GM21717 (cell line): Measurements from ENCODE around the gene PALS2.

Experiments
- ATAC-seq: cut with Tn5 transposase; IDR thresholded peaks from one replicate; pipeline ENCODE4 v1.9.1; 2021; ENCODE audit warnings: mild to moderate bottlenecking, moderate library complexity; ENCODE audit not compliant: unreplicated experiment

PALS2 gene

DNA sequence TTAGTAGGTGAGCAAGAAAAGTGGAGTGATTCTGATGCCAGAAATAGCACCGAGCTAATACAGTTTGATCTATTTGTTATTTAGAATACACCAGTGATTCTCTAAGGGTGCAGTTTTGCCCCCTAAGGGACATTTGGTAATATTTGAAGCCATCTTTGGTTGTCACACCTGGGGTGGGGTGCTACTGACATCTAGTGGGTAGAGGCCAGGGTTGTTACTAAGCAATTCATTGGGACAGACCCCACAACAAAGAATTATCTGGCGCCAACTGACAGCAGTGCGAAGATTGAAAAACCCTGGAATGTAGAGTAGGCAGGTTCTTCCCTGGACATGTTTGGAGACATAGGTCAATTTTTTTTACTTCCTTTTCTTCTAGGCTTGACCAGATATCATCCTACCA, 14.6 kb downstream of the PALS2 start:
- peak; percentile 79 for ATAC-seq

DNA sequence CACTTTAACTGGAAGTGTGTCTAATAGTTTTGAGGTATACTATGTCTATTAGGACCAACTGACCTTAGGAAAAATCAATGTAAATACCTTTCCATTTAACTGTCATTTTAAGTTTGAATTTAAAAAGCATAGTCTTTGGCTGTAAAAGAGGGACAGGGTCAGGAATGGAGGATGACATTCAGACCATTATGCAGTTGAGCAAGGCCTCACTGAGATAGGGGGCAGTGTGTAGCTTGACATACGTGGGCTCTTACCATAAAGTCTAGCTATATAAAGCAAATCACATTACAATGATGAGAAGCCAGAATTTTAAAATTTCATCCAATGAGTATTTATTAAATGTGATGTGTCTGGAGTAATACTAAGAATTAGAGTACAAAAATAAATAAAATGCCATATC, 17.9 kb downstream of the PALS2 start:
- ATAC-seq = no peak

DNA sequence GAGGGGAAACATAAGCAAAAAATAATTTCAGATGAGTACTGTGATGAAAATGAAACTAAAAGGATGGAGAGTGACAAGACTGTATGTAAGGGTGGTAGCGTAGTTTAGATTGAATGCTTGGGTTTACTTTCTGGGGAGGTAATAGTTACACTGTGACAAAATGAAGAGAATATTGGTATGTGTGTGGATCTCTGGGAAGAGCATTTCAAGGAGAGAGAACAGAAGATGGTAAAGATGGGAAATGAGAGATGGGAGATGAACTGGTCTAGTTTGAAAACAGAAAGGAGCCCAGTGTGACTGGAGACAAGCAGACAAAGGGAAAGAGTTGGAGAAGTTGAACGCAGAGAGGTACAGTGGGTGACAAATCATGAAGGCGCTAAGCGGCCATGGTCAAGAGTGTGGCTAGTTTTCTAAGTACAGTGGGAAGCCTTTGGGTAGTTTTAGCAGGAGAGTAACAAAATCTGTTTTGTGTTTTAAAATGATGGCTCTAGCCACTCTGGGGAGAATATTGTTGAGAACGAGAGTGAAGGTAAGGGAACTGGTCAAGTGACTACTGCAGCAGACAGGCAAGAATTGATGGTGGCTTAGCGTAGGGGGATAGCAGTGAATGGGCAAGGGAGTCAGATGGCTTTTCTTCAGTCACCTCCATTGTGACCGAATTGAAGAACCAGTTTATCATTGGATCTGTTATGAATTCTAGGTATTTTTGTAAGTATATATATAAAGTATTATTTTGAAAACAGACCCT, 22.6 kb downstream of the PALS2 start:
- ATAC-seq = peak; percentile 50

DNA sequence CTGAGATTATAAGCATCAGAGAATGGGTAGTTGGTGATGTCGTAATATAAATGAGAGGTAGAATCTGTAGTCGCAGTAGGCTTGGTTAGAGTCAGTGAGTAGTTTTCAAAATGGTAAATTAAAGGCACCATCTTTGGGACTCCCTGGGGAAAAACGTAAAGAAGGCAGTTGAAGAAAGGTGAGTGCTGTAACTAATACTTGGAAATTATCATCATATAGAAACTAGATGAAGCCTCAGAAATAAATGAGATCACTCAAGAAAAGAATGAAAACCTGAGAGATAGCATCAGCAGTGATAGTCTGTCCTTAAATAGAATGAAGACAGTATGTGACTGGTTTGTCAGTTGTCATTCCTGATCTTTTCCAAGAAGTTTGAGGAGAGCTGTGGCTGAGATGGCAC, 23.8 kb downstream of the PALS2 start:
- ATAC-seq = no peak

DNA sequence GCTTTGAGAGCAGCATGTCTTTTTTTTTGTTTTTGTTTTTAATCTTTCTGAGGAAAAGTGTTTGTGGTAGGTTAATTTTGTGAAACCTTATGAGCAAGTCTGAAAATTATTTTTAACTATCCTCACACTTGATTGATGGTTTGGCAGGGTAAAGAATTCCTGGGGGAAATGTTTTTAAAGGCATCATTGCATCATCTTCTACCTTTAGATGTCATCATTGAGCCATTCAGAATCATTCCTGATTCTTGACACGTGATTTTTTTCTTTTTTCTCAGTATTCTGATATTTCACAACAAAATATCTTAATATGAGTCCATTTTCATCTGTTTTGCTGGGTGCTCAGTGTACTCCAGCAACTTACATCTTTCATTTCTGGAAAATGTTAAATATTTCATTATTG, 28.3 kb downstream of the PALS2 start:
- no peak for ATAC-seq

DNA sequence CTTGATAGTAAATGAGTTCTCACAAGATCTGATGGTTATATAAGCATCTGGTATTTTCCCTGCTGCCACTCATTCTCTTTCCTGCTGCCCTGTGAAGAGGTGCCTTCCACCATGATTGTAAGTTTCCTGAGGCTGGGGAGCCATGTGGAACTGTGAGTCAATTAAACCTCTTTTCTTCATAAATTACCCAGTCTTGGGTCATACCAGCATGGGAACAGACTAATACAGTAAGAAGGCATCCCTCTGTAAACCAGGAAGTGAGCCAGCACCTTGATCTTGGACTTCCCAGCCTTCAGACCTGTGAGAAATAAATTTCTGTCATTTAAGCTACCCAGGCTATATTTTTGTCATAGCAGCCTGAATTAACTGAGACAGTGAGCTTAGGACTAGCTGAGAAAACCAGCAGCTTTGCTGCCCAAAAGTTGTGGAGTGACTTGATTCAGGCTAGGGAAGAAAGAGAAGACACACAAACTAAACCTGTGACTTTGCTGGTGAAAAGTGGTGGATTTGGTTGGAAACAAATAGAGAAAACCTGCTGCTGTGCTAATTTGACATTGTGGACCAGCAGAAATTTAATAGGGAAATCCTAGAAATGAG, 29.7 kb downstream of the PALS2 start:
- ATAC-seq = no peak

DNA sequence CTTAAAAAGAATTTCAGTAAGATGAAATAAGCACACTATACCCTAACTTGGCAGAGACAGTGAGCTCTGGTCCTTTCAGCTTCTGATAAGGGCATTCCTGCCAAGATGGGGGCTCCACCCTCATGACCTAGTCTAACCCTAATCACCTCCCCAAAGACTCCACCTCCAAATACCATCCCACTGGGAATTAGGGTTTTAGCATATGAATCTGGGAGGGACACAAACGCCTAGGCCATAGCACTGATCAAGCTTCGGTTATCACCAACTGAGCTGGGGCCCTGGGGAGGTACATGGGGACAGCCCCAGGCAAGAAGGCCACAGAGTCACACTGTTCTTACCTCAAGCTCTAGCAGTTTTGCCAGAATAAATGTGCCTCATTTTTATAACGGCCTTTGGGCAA, 31.4 kb downstream of the PALS2 start:
- ATAC-seq = no peak

DNA sequence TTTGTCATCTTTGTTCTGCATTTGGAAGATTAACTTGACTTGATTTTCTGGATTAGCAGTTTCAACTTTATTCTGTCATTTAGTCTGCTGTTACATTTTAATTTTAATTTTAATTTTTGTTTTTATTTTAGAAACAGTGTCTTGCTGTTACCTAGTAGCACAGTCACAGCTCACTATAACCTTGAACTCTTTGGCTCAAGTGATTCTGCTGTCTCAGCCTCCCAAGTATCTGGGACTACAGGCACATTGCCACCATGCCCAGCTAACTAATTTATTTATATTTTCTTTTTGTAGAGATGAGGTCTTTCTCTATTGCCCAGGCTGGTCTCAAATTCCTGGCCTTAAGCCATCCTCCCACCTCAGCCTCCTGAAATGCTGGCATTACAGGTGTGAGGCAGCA, 35.3 kb downstream of the PALS2 start:
- ATAC-seq = no peak

DNA sequence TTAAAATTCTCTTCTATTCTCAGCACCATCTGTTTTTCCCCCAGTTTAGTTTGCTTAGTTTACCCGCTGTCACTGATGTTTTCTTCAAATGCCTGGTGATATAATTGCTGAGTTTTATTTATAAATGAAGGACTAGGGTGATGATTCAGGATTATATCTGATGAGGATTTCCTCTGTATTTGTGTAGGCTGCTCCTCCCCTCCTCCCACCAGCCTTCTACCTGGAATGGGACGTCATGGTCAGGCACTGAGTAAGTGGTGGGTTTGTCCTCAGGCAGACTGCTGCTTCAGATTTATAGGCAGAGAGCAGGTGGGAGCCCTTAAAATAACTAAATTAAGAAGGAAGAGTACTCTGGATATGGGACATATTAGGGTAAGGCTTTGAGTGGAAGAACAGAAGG, 35.8 kb downstream of the PALS2 start:
- no peak for ATAC-seq

DNA sequence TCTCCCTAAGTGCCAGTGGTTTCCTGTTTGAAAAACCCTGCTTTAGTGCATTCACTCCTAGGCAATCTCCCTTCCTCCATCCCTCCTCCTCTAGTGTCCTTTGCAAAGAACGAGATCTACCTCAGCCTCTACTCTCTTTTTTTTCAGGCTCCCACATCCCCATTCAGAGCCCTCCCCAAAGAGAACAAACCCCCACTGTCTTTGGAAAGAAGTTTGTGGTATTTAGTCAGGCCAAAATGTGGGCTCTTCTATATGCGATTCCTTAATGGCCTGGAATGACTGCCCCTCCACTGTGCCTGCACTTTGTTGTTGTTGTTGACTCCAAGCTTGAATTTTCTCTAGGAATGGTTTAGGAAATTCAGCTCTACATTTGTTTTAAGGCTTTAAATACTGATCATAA, 36.3 kb downstream of the PALS2 start:
- no peak for ATAC-seq

DNA sequence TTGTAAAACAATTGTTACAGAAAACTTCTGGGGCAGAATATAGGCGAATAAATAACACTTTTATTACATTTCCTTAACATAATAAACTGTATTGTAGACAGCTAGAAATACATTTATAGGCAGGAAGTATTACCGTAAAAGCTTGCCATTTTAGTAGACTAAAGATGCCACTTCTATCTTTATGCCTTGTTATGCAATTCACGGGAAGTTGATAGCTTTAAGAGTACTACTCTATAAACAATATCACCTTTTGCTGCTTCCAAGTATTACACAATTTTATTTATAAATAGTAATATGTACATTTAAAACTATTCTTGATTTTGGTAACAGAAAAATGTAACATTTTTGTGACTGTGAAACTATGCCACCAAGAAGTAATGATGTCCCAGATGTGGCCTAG, 37.9 kb downstream of the PALS2 start:
- ATAC-seq = no peak

DNA sequence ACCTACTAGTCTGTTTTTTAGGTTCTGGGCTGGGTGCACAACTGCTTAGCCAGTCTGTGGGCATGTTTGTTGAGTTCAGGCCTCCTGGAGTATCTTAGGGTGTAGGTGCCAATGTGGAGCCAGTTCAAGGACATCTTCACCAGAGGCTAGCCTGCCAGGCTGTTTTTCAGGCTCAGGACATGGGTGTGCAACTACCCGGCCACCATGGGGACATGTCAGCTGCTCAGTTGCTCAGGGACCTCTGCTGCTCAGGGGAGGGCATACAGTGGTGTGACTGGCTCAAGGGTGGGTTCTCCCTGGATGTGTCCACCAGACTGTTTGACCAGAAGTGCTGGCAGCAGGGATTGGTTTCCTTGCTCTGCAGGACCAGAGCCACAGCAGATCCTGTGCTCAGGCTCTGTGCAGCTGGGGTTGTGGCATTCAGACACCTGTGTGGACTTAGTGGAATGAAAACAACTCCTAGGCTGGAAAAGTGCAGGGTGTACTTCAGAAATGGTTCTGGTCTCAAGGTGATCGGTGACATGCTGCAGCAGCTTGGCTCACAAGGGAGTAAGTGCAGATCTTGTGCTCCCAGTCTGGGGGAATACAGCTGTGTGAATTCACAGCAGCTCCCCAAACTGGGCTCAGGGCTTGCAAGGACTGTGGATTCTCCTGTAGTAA, 44.8 kb downstream of the PALS2 start:
- ATAC-seq = no peak

DNA sequence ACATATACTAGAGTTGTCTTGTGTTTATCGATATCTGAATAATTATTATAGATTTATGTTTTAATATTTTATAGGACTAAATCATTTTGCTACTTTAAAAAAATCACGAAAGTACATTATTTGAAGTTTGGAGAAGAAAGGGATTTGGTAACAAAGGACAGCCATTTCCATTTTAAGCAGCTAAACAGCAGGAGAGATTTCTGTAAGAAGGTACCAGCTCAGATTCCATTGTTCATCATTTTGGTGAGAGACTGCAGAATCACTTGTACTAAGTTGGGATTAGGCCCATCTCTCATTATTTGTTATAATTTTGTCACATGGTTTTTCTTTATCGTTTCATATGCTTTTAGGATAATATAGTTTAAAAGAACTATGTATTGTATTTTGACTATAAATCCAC, 46.7 kb downstream of the PALS2 start:
- no peak for ATAC-seq

DNA sequence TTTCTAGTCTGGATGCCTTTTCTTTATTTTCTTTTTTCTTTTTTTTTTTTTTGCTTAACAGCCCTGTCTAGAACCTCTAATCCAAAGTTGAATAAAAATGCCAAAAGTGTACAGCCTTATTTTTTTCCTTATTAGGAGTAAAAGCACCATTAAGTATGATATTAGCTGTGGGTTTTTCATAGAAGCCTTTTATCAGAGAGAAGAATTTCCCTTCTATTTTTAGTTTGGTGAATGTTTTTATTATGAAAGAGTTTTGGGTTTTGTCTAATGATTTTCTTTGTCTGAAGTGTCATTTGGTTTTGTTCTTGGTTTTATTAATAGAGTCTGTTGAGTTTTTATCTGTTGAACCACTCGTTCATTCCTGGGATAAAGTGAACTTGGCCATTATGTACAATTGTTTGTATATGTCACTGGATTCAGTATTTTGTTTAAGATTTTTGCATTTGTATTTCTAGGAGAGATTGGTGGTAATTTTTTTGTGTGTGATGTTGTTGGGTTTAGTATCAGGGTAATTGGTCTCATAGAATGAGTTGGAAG, 49.5 kb downstream of the PALS2 start:
- ATAC-seq = no peak
